ENCODE data around the gene STX5.
"Not testable (repeated sequence)": the region's sequence is repeated elsewhere in the genome, so short reads cannot be mapped to it uniquely, and the experiment has no call there.

Gene STX5

GRCh38 chr11:62844154-62844553, 12.3 kb upstream of the STX5 start:
- no peak overlapping the region for H3K4me3 ChIP-seq (replicated peaks in 1 of 2; ENCODE audit: low read depth in 2 of 2, low read length in 2 of 2)
- DNase-seq (ENCODE audit: low read depth in 2 of 2), result no peak
- TF ChIP-seq CTCF (IDR thresholded peaks at IDR 0.05; ENCODE audit: low read depth, low read length), result no peak

- DNase-seq (ENCODE audit: low read depth in 2 of 2), result no peak
- no peak for TF ChIP-seq CTCF (IDR thresholded peaks at IDR 0.05; ENCODE audit: low read depth, low read length)
- H3K4me3 ChIP-seq (replicated peaks in 1 of 2; ENCODE audit: low read depth in 2 of 2, low read length in 2 of 2), result no peak overlapping the region
These were observed 11.6 kb upstream of the STX5 start for GRCh38 chr11:62843466-62843865.

- DNase-seq (ENCODE audit: low read depth in 2 of 2); H3K4me3 ChIP-seq (replicated peaks in 1 of 2; ENCODE audit: low read depth in 2 of 2, low read length in 2 of 2): not testable (repeated sequence)
These were observed 11.0 kb upstream of the STX5 start for GRCh38 chr11:62842891-62843290.

- DNase-seq (ENCODE audit: low read depth in 2 of 2), result peak in 1 of 2 donors; percentile 26
- H3K4me3 ChIP-seq (replicated peaks in 1 of 2; ENCODE audit: low read depth in 2 of 2, low read length in 2 of 2), result peak overlapping the region; percentile 26 to 29
- TF ChIP-seq CTCF (IDR thresholded peaks at IDR 0.05; ENCODE audit: low read depth, low read length), result no peak
These were observed 10.4 kb upstream of the STX5 start for GRCh38 chr11:62842171-62842741.

GRCh38 chr11:62841361-62842170, 9.7 kb upstream of the STX5 start:
- peak overlapping the region; percentile 26 to 29 for H3K4me3 ChIP-seq (replicated peaks in 1 of 2; ENCODE audit: low read depth in 2 of 2, low read length in 2 of 2)
- peak; percentile 99 to 100 for DNase-seq (ENCODE audit: low read depth in 2 of 2)
- TF ChIP-seq CTCF (IDR thresholded peaks at IDR 0.05; ENCODE audit: low read depth, low read length), result no peak

GRCh38 chr11:62840721-62841360, 9.0 kb upstream of the STX5 start:
- peak overlapping the region; percentile 97 to 99 for H3K4me3 ChIP-seq (replicated peaks in 1 of 2; ENCODE audit: low read depth in 2 of 2, low read length in 2 of 2)
- peak; percentile 79 to 88 for DNase-seq (ENCODE audit: low read depth in 2 of 2)

- peak within 1 kb of the TSS; percentile 97 to 99 for H3K4me3 ChIP-seq (replicated peaks in 1 of 2; ENCODE audit: low read depth in 2 of 2, low read length in 2 of 2)
- peak; percentile 93 for DNase-seq (ENCODE audit: low read depth in 2 of 2)
- no peak for TF ChIP-seq CTCF (IDR thresholded peaks at IDR 0.05; ENCODE audit: low read depth, low read length)
These were observed 7.4 kb upstream of the STX5 start, which contains the start of gene WDR74 for GRCh38 chr11:62839050-62839945. WDR74 (minus strand) TSS chr11:62839590; CDS start chr11:62839570, 20 bp downstream.

Data from cardiac fibroblast (primary cell).